Hippocampal formation (tissue), 2 donors: ENCODE data around the gene ASB12.
"Not testable (repeated sequence)": the region's sequence is repeated elsewhere in the genome, so short reads cannot be mapped to it uniquely, and the experiment has no call there.

ENCODE experiments used
- DNase-seq, 2 donors: peaks; one replicate each; lab custom pipeline; 2025; lab: John Stamatoyannopoulos, UW

Gene ASB12, protein sequence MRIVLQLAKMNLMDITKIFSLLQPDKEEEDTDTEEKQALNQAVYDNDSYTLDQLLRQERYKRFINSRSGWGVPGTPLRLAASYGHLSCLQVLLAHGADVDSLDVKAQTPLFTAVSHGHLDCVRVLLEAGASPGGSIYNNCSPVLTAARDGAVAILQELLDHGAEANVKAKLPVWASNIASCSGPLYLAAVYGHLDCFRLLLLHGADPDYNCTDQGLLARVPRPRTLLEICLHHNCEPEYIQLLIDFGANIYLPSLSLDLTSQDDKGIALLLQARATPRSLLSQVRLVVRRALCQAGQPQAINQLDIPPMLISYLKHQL

DNA sequence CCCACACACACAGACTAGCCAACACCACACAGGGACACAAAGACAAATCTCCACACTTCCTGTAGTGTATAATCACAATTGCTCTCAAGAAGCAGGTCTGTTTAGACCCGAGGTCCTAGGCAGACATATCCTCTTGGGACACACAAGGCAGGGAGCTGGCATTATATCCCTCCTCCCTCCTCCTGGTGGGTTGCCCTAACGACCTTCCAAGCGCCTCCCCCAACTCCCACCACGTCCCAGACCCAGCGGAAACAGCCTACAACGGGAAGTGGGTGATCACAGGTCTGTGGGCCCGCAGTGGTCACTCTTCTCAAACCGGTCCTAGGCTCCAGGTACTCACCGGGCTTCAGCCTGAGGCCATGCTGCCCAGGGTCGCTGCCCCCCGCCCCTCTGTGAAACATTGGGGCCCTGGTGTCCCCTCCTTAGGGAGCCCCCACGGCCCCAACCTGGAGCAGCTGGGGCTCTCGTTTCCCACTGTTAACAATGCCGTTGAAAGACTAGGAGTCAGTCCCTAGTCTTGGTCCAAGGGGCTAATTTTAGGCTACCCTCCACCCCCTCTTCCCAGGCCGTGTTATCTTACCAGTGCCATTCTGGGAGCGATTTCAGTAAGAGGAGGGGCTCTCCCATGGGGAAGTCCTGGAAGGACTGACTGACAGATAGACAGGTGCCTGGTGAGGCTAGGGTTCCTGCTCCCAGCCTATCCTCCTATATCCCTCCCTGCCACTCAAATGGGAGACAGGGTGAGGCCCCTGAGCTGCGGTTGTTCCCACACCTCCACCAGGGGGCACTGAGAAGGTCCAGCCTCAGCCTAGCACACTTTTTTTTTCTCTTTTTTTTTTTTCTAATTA lies at the start of gene ASB12:
TSS of gene ASB12 (minus strand) at position 485 of the 848 bp plus-strand sequence. CDS start 4,957 bp downstream, outside the sequence.
- no peak for DNase-seq

DNA sequence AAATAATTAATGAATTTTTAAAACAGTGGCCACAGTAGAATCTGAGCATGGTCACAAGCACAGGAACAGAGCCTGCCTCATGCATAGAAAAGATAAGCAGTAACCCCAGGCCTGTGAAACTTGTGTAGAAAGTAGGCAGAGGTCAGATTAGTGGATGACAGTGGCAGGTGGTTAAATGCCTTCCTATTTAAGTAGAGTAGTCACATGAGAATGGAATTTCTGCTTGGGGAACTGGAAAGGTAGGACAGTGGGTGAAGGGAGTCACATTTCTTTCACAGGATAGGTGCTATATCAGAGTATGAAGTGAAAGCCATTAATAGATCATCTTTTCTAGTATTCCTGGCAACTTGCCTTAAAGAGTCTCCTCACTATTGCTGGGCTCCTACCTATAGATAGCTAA lies 34.9 kb upstream of the ASB12 start:
- DNase-seq, result no peak

DNA sequence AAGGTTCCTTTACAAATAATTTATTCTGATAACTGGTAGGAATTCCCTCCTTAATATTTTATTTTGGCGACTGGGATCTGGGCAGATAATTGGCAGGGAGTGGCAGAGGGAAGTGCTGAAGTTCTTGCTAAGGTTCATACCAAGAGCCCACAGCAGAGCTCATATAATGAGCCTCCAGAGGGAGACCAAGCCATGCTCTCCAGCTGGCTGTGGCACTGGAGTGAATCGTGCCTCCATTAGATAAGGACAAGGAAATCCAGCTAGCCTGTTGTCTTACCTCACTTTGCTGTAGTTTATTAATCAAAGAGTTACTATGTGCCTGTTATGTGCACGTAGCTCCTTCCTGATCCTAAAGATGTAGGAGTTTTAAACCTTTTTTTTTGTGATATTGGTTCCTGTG lies 1.3 kb downstream of the ASB12 start:
- no peak for DNase-seq

GRCh38 chrX:64218023-64218422 lies 12.4 kb downstream of the ASB12 start:
- no peak for DNase-seq

GRCh38 chrX:64213989-64214388 lies 16.4 kb downstream of the ASB12 start:
- not testable (repeated sequence) for DNase-seq

GRCh38 chrX:64206556-64207162 lies 23.7 kb downstream of the ASB12 start:
- DNase-seq, result no peak

DNA sequence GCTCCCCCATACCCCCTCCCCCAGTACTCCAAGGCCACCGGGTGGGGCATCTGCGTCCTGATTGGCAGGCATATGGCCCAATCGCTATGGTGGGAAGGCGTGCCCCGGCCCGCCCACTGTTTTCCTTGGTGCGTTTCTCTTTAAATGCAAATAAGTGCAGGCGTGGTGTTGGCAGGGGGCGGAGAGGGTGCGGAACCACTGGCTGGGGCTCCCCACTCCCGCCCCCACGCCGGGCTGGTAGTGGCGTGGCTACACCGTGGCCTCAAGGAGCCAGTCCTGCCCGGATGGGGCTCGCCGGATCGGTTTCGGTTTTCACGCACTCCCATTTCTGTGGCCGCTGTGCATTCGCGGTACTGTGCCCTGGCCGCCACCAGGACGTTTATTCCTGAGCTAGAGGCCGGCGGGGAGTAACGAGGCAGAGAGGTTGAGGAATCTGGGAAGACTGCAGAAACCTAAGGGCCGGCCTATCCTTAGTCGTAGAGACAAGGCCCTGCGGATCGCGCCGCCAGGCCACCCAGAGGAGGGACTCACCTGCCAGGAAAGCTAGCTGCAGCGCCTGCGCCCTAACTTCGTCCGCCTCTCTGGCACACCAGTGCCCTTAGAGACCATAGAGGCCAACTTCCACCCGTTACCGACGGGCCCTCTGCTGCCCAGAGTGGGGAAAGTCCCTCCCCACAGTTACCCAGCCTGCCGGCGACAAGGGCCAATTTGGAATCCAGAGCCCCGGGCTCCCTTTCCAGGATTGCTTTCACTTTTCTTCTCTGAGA lies 24.5 kb downstream of the ASB12 start:
- DNase-seq, result peak; percentile 90 to 91

GRCh38 chrX:64205441-64205734 lies 25.0 kb downstream of the ASB12 start, which contains the start of gene AMER1:
TSS of gene AMER1 (minus strand) at chrX:64205708. CDS start at chrX:64193286, 12,422 bp downstream.
- no peak for DNase-seq

DNA sequence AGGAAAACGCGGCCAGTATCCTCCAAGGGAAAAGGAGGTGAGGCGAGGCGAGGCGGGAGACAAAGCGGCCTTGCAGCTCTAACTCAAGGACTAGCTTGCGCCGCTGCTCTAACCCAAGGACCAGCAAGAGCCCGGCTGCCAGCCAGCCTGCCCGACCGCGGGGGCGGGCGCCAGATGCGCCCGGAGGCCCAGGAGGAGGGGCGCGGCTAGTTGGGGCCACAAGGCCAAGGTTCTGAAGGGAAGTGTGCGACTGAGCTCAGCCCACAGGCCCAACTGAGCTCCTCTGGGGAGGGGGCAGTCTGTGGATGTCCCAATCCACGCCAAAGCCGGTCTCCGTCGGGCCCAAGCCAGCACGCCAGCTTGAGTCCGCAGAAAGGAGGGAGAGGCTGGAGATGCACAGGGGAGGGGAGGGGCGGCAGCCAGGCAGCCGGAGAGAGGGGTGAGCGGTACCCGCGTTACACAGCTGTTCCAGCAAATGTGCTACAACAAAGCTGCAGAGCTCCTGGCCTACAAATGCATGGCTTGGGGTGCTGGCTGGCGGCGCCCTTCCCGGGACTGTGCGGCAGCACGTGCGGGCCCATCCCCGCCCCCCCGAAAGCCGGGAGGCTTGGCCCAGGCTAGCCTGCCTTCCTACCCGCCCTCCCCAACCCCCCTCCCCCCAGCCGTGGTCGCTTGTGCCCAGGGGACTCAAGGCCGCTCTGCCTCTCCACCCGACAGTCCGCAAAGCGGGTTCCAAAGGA lies 25.5 kb downstream of the ASB12 start:
- DNase-seq, result peak in 1 of 2 donors; percentile 52

DNA sequence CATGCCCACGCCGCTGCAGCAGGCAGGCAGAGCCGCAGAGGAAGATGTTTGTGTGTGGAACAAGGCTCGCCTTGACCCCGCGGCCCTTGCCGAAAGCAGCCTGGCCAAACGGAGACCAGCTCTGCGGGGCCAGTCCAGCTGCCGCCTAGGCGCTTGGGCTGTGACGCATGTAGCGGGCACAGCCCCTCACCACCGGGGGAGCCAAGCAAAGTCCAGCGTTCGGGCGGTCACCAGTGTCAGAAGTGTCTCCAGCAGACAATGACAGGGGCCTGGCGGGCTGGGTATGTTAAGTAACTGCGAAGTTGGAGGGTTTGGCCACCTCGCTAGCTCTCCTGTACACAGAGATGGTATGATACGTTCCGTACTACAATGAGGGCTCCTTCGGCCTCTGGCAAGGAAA lies 26.2 kb downstream of the ASB12 start:
- DNase-seq, result peak in 1 of 2 donors; percentile 19

GRCh38 chrX:64202808-64203325 lies 27.5 kb downstream of the ASB12 start:
- no peak for DNase-seq

DNA sequence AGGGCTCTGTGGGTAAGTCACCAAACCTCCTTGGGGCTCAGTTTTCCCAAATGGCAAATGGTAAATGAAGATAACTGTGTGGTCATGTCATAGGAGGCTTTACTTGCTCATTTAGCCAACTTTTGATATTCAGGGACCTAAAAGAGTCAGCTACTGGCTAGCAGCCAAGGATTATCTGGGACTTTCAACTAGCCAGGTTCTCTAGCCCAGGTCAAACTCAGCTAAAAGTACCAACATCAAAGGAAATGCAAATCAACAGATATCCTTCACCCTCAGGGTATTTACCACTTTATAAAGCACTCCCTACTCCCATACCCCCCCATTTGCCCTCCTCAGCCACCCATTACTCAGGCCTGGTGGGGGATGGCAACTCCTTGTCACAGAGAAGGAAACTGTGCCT lies 32.4 kb downstream of the ASB12 start:
- DNase-seq, result no peak

DNA sequence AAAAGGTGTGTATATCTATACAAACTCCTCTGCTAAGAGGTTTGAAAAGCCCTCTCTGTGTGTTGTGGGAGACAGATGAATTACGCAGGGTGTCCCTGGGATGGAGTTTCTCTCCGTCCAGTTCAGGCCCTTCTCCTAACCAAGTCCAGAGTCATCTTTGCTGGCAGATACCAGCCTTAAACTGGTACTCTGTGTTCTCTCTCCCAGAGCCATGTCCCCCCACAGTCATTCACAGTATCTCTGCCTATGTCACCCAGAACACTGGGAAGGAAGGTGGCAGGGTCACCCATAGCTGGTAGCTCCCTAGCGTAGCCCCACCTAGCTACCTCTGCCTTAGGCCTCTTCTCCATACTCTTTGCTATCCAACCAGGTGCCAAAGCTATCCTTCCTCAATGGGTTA lies 33.8 kb downstream of the ASB12 start:
- no peak for DNase-seq

DNA sequence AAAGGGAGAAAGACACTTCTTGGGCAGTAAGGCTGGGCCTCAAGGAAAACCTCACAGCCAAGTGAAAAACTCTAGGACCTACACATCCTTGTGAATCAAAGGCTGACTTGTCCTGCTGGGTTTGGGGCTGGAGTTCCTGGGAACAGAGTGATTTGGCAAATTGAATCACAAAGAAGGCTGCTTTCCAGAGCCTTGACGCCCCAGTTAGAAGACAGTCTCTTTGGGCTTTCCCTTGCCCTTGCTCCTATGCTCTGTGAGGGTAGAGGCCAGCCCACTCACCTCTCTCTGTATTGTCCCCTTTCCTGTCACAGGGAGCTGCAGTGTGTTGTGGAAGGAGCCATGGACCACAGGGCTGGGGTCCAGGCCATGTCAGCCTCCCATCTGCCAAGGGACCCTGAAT lies 34.5 kb downstream of the ASB12 start:
- DNase-seq, result no peak

GRCh38 chrX:64192673-64193072 lies 37.7 kb downstream of the ASB12 start:
- no peak for DNase-seq

- DNase-seq, result no peak
Measured at GRCh38 chrX:64192040-64192439, 38.4 kb downstream of the ASB12 start.

GRCh38 chrX:64191281-64192010 lies 39.0 kb downstream of the ASB12 start:
- DNase-seq, result no peak

GRCh38 chrX:64190136-64190740 lies 40.2 kb downstream of the ASB12 start:
- no peak for DNase-seq

DNA sequence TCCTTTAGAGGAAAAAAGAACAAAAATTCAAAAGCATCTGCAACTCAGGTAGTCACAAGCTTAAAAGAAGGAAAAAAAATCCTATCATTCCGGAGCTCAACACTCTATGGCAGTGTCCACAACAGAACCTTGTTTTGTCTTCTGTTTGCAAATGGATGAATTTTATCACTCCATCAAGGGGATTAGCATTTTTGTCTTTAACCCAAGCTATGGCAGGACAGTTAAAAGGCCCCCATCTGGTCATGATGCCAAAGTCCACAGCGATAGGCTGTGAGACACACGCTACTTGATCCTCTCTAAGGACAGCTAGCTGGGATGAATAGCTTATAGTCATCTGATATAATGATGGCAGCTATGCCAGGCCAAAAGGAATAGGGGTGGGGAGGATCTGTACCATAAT lies 41.5 kb downstream of the ASB12 start:
- DNase-seq, result no peak

DNA sequence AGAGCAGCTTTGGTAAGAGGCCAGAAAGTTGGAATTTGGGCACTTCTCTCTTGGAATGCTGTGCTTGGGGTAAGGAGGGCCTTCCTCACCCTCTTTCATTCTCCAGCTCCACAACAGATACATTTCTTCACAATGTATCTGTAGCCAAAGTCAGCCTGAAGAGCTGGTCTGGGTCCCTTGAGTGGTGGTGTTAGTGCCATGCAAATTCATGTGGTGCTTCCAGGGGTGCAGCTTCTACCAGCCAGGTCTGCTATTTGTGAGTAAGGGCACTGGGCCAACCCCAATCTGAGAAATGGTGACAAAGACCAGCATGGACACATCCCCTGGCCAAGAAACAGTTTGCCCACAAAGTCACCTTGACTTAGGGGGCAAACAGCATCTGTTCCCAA lies 42.7 kb downstream of the ASB12 start:
- no peak for DNase-seq
